Measurements from ENCODE around the gene LCN9. TPM values are rescaled to one million over a fixed set of nuclear protein-coding genes. Genes with fewer than 3 reads are reported as not detected.

LCN9 gene
- total RNA-seq, 1 donor from 2014 or later, result not detected

DNA sequence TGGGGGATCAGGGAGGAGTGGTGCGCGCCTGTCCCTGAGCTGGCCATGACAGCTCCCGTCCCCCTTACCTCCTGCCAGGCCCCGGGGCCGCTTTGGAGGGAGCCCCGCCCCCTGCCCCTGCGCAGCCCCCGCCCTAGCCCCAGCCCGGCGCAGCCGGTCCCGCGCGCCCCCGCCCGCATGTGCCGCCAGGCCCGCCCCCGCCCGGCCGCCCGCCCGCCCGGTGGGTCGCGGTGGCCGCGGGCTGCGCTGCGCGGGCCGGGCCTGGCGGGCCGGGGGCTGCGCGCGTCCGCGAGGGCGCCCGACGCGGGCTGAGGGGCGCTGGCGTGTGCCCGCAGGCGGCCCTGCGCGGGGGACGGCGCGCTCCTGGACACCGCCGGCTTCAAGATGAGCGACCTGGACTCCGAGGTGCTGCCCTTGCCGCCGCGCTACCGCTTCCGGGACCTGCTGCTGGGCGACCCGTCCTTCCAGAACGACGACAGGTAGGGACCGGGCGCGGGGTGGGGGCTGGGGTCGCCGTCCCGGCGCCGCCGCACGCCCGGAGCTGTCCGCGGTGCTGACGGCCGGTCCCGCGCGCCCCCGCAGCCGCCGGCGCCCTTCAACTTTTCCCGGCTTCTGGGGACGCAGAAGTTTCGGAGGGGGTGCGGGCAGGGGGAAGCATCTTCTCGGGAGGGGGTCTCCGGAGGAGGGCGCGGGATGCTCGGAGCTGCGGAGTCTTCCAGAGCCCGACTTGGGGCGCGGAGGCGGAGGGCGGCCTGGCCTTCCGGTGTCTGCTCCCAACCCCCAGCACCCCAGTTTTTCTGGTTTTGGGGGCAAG, 51.3 kb downstream of the LCN9 start:
- no peak for DNase-seq (ENCODE audit: low spot score)
- H3K9me3 Mint-ChIP-seq, result no peaks in the 10 kb centered on the region
- no peak overlapping the region for H3K4me3 Mint-ChIP-seq
- intact Hi-C loops (cut with micrococcal nuclease), result no loop called here
- no peak overlapping the region for H3K27ac Mint-ChIP-seq
- H3K27me3 Mint-ChIP-seq (ENCODE audit: insufficient read depth), result peaks cover 10% of the 10 kb centered on the region
- H3K36me3 Mint-ChIP-seq (ENCODE audit: low read depth), result no peaks in the 10 kb centered on the region
- no peaks in the 10 kb centered on the region for H3K4me1 Mint-ChIP-seq (ENCODE audit: low read depth)

DNA sequence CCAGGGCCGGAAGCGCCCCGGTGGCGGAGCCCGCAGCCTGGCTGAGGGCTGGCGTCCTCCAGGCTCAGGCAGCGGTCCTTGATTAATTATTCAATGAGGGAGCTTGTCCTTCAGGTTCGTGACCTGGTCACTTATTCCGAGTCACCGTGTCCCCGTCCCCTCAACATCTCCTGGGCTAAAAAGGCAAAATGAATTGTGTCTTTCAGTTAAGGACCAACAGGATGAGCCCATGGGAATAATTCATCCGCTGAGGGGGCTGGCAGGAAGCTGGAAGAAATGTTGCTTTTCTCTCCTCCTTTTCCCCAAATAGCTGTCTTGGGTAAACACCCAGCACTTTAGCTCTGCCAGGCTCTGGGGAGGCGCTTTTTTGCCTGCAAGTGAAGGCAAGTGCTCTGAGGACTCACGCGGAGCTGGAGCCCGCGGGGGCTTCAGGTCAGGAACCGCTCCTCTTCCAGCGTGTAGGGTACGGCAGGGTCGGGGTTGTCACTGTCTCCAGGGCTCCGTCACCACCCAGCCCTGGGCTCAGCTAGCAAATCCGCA, 52.0 kb downstream of the LCN9 start:
- H3K9me3 Mint-ChIP-seq, result no peaks in the 10 kb centered on the region
- DNase-seq (ENCODE audit: low spot score), result no peak
- no peaks in the 10 kb centered on the region for H3K4me1 Mint-ChIP-seq (ENCODE audit: low read depth)
- H3K27me3 Mint-ChIP-seq (ENCODE audit: insufficient read depth), result peaks cover 10% of the 10 kb centered on the region
- no peak overlapping the region for H3K27ac Mint-ChIP-seq
- no peak overlapping the region for H3K4me3 Mint-ChIP-seq
- H3K36me3 Mint-ChIP-seq (ENCODE audit: low read depth), result no peaks in the 10 kb centered on the region
- intact Hi-C loops (cut with micrococcal nuclease), result no loop called here

DNA sequence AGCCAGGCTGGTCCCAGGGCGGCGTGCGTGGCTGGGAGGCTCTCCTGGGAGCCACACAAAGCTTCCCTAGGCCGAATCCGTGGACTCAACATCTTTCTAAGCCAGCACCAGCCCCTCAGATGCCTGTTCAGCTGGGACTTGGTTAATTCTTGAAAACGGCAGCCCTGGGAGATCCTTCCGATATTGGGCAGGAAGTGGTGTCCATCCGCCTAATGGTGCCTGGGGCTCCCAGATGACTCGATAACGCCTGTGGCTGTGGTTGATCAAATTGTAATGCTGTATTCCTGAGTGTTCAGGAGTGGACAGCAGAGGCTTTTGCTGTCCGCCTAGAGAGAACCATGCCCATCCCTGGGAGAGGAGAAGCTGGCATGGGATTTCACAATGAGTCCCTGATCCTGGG, 52.9 kb downstream of the LCN9 start:
- Mint-ChIP-seq H3K4me1 (ENCODE audit: low read depth) (no peaks in the 10 kb centered on the region), H3K27me3 (ENCODE audit: insufficient read depth) (peaks cover 10% of the 10 kb centered on the region), H3K4me3 (no peak overlapping the region), H3K27ac (no peak overlapping the region), H3K36me3 (ENCODE audit: low read depth) (no peaks in the 10 kb centered on the region), H3K9me3 (no peaks in the 10 kb centered on the region)
- DNase-seq (ENCODE audit: low spot score), result no peak
- intact Hi-C loops (cut with micrococcal nuclease), result no loop called here

Other genes with a start within 250 kb of the LCN9 start
- gene PPP1R26, start 183.5 kb upstream of the LCN9 start, total RNA-seq, result 0.86 and 1.2 TPM in 2 replicates
- gene MRPS2, start 162.6 kb upstream of the LCN9 start, total RNA-seq, result 66.6 and 70.8 TPM in 2 replicates
- not detected in 2 replicates for gene LCN1, start 141.9 kb upstream of the LCN9 start, total RNA-seq
- gene OBP2A, start 117.2 kb upstream of the LCN9 start, total RNA-seq, result not detected in 2 replicates
- gene PAEP, start 101.6 kb upstream of the LCN9 start, total RNA-seq, result not detected in 2 replicates
- gene GLT6D1, start 23.8 kb upstream of the LCN9 start, total RNA-seq, result not detected in 2 replicates
- not detected in 2 replicates for gene SOHLH1, start 36.2 kb downstream of the LCN9 start, total RNA-seq
- not detected in 2 replicates for gene KCNT1, start 38.9 kb downstream of the LCN9 start, total RNA-seq
- 43.3 and 43.8 TPM in 2 replicates for gene CAMSAP1, start 244.2 kb downstream of the LCN9 start, total RNA-seq

All from activated T-helper 1 cell treated with anti-CD3 and anti-CD28 coated beads, Interleukin-12 subunit alpha, Interleukin-12 subunit beta, Interleukin-2, Interleukin-4 antibody, amounts not matched to agents 30 ng/mL and 10 ng/mL and 1 ng/mL, durations not matched to agents 14 hours and 24 hours and 36 hours (primary cell).